ENCODE data around the gene PRSS2.
"Not testable (repeated sequence)": the region's sequence is repeated elsewhere in the genome, so short reads cannot be mapped to it uniquely, and the experiment has no call there.

Gene PRSS2

GRCh38 chr7:142760071-142760642 is 10.6 kb upstream of the PRSS2 start:
- no peak overlapping the region for H3K4ac ChIP-seq (ENCODE audit: low read depth in 1 of 2, low read length in 2 of 2)
- H3K27ac ChIP-seq (ENCODE audit: low read length, poor library complexity, severe bottlenecking) = no peak overlapping the region
- H3K4me2 ChIP-seq (ENCODE audit: low read length, poor library complexity, severe bottlenecking) = no peak overlapping the region
- H2AFZ ChIP-seq (ENCODE audit: low read depth, low read length) = no peak overlapping the region
- no peak overlapping the region for H2BK120ac ChIP-seq (ENCODE audit: low read depth, low read length)
- no peaks in the 10 kb centered on the region for H3K36me3 ChIP-seq (ENCODE audit: control insufficient read depth in 1 of 2, insufficient read depth in 2 of 2, low read depth in 1 of 2, low read length in 2 of 2)
- H2BK15ac ChIP-seq (ENCODE audit: low read depth, poor library complexity, severe bottlenecking) = no peak overlapping the region
- DNase-seq = no peak
- no peaks in the 10 kb centered on the region for H3K79me1 ChIP-seq (replicated peaks; ENCODE audit: low read length, poor library complexity, severe bottlenecking)
- H3K4me1 ChIP-seq (ENCODE audit: control insufficient read depth, insufficient read depth, low read depth, low read length) = no peaks in the 10 kb centered on the region
- no peak overlapping the region for H3K14ac ChIP-seq (ENCODE audit: low read length in 2 of 2)
- no peak overlapping the region for H2BK5ac ChIP-seq (ENCODE audit: low read depth, low read length, poor library complexity, severe bottlenecking)
- H3K23ac ChIP-seq (ENCODE audit: low read length in 2 of 2) = no peak overlapping the region
- peaks cover 3 to 28% of the 10 kb centered on the region in 2 experiments for H3K27me3 ChIP-seq (ENCODE audit: control insufficient read depth in 1 of 2, insufficient read depth in 1 of 2, low read length in 2 of 2)
- no peak overlapping the region for H4K8ac ChIP-seq (ENCODE audit: low read length)
- H3K18ac ChIP-seq (ENCODE audit: low read depth in 1 of 2, low read length in 2 of 2) = no peak overlapping the region
- no peak overlapping the region for H2AK5ac ChIP-seq (ENCODE audit: low read length, severe bottlenecking)
- H2BK12ac ChIP-seq (ENCODE audit: low read length in 2 of 2) = no peak overlapping the region
- no peak overlapping the region for H3K4me3 ChIP-seq (ENCODE audit: insufficient read depth in 1 of 2, low read depth in 1 of 2, low read length in 2 of 2)
- WGBS = 62% methylated on average over 5 of the region's 5 CpGs
- H4K91ac ChIP-seq (ENCODE audit: low read length) = no peak overlapping the region
- no peak overlapping the region for H3K9ac ChIP-seq (ENCODE audit: low read length)
- H3K9me3 ChIP-seq (ENCODE audit: control insufficient read depth, low read length) = no peaks in the 10 kb centered on the region

- H2BK120ac ChIP-seq (ENCODE audit: low read depth, low read length); H2BK5ac ChIP-seq (ENCODE audit: low read depth, low read length, poor library complexity, severe bottlenecking); H3K79me1 ChIP-seq (replicated peaks; ENCODE audit: low read length, poor library complexity, severe bottlenecking); H3K27ac ChIP-seq (ENCODE audit: low read length, poor library complexity, severe bottlenecking); H3K9me3 ChIP-seq (ENCODE audit: control insufficient read depth, low read length); H2AFZ ChIP-seq (ENCODE audit: low read depth, low read length); H3K9ac ChIP-seq (ENCODE audit: low read length); H4K91ac ChIP-seq (ENCODE audit: low read length); H3K36me3 ChIP-seq (ENCODE audit: control insufficient read depth in 1 of 2, insufficient read depth in 2 of 2, low read depth in 1 of 2, low read length in 2 of 2); H3K14ac ChIP-seq (ENCODE audit: low read length in 2 of 2); H2AK5ac ChIP-seq (ENCODE audit: low read length, severe bottlenecking); H2BK12ac ChIP-seq (ENCODE audit: low read length in 2 of 2); H3K23ac ChIP-seq (ENCODE audit: low read length in 2 of 2); H3K4me3 ChIP-seq (ENCODE audit: insufficient read depth in 1 of 2, low read depth in 1 of 2, low read length in 2 of 2); H3K18ac ChIP-seq (ENCODE audit: low read depth in 1 of 2, low read length in 2 of 2); H3K4me1 ChIP-seq (ENCODE audit: control insufficient read depth, insufficient read depth, low read depth, low read length); H3K4ac ChIP-seq (ENCODE audit: low read depth in 1 of 2, low read length in 2 of 2); H3K4me2 ChIP-seq (ENCODE audit: low read length, poor library complexity, severe bottlenecking); H4K8ac ChIP-seq (ENCODE audit: low read length); DNase-seq; H2BK15ac ChIP-seq (ENCODE audit: low read depth, poor library complexity, severe bottlenecking): not testable (repeated sequence)
- WGBS = 88% methylated on average over 2 of the region's 2 CpGs
- peaks cover 3 to 29% of the 10 kb centered on the region in 2 experiments for H3K27me3 ChIP-seq (ENCODE audit: control insufficient read depth in 1 of 2, insufficient read depth in 1 of 2, low read length in 2 of 2)
These were observed 9.2 kb upstream of the PRSS2 start for GRCh38 chr7:142761606-142762005.

- Histone ChIP-seq H2BK5ac (ENCODE audit: low read depth, low read length, poor library complexity, severe bottlenecking) (no peak overlapping the region), H3K27me3 (ENCODE audit: control insufficient read depth in 1 of 2, insufficient read depth in 1 of 2, low read length in 2 of 2) (peaks cover 3 to 32% of the 10 kb centered on the region in 2 experiments), H4K91ac (ENCODE audit: low read length) (no peak overlapping the region), H3K27ac (ENCODE audit: low read length, poor library complexity, severe bottlenecking) (no peak overlapping the region), H4K8ac (ENCODE audit: low read length) (no peak overlapping the region), H3K4me1 (ENCODE audit: control insufficient read depth, insufficient read depth, low read depth, low read length) (no peaks in the 10 kb centered on the region), H3K79me1 (replicated peaks; ENCODE audit: low read length, poor library complexity, severe bottlenecking) (no peaks in the 10 kb centered on the region), H3K4me3 (ENCODE audit: insufficient read depth in 1 of 2, low read depth in 1 of 2, low read length in 2 of 2) (no peak overlapping the region), H2AFZ (ENCODE audit: low read depth, low read length) (no peak overlapping the region), H2BK15ac (ENCODE audit: low read depth, poor library complexity, severe bottlenecking) (no peak overlapping the region), H2BK12ac (ENCODE audit: low read length in 2 of 2) (no peak overlapping the region), H2AK5ac (ENCODE audit: low read length, severe bottlenecking) (no peak overlapping the region), H3K9ac (ENCODE audit: low read length) (no peak overlapping the region), H3K14ac (ENCODE audit: low read length in 2 of 2) (no peak overlapping the region), H3K9me3 (ENCODE audit: control insufficient read depth, low read length) (no peaks in the 10 kb centered on the region), H3K4ac (ENCODE audit: low read depth in 1 of 2, low read length in 2 of 2) (no peak overlapping the region), H3K36me3 (ENCODE audit: control insufficient read depth in 1 of 2, insufficient read depth in 2 of 2, low read depth in 1 of 2, low read length in 2 of 2) (no peaks in the 10 kb centered on the region), H3K18ac (ENCODE audit: low read depth in 1 of 2, low read length in 2 of 2) (no peak overlapping the region), H3K23ac (ENCODE audit: low read length in 2 of 2) (no peak overlapping the region), H3K4me2 (ENCODE audit: low read length, poor library complexity, severe bottlenecking) (no peak overlapping the region), H2BK120ac (ENCODE audit: low read depth, low read length) (no peak overlapping the region)
- WGBS = 57% methylated on average over 1 of the region's 1 CpG
- DNase-seq = no peak
These were observed 8.7 kb upstream of the PRSS2 start for GRCh38 chr7:142762104-142762503.

GRCh38 chr7:142767451-142767850 is 3.3 kb upstream of the PRSS2 start:
- Histone ChIP-seq H2AK5ac (ENCODE audit: low read length, severe bottlenecking) (no peak overlapping the region), H3K4me3 (ENCODE audit: insufficient read depth in 1 of 2, low read depth in 1 of 2, low read length in 2 of 2) (no peak overlapping the region), H2BK12ac (ENCODE audit: low read length in 2 of 2) (no peak overlapping the region), H3K9ac (ENCODE audit: low read length) (no peak overlapping the region), H3K23ac (ENCODE audit: low read length in 2 of 2) (no peak overlapping the region), H4K91ac (ENCODE audit: low read length) (no peak overlapping the region), H3K4me1 (ENCODE audit: control insufficient read depth, insufficient read depth, low read depth, low read length) (no peaks in the 10 kb centered on the region), H3K79me1 (replicated peaks; ENCODE audit: low read length, poor library complexity, severe bottlenecking) (no peaks in the 10 kb centered on the region), H2AFZ (ENCODE audit: low read depth, low read length) (no peak overlapping the region), H3K27ac (ENCODE audit: low read length, poor library complexity, severe bottlenecking) (no peak overlapping the region), H2BK5ac (ENCODE audit: low read depth, low read length, poor library complexity, severe bottlenecking) (no peak overlapping the region), H2BK120ac (ENCODE audit: low read depth, low read length) (no peak overlapping the region), H3K4ac (ENCODE audit: low read depth in 1 of 2, low read length in 2 of 2) (no peak overlapping the region), H3K9me3 (ENCODE audit: control insufficient read depth, low read length) (no peaks in the 10 kb centered on the region), H3K14ac (ENCODE audit: low read length in 2 of 2) (no peak overlapping the region), H3K18ac (ENCODE audit: low read depth in 1 of 2, low read length in 2 of 2) (no peak overlapping the region), H3K36me3 (ENCODE audit: control insufficient read depth in 1 of 2, insufficient read depth in 2 of 2, low read depth in 1 of 2, low read length in 2 of 2) (no peaks in the 10 kb centered on the region), H2BK15ac (ENCODE audit: low read depth, poor library complexity, severe bottlenecking) (no peak overlapping the region), H3K27me3 (ENCODE audit: control insufficient read depth in 1 of 2, insufficient read depth in 1 of 2, low read length in 2 of 2) (peaks cover 9 to 48% of the 10 kb centered on the region in 2 experiments), H4K8ac (ENCODE audit: low read length) (no peak overlapping the region), H3K4me2 (ENCODE audit: low read length, poor library complexity, severe bottlenecking) (no peak overlapping the region)
- 49% methylated on average over 3 of the region's 3 CpGs for WGBS
- no peak for DNase-seq
